A549 treated with AZD2906 at 1 μM for 4 hours (cell line): ENCODE measurements around the gene ZBTB7A. TPM values are rescaled to one million over a fixed set of nuclear protein-coding genes. Genes with fewer than 3 reads are reported as not detected.

Experiments
- total RNA-seq: library from RNA; stranded (reverse); fragments of 200-300 nt; extraction: Qiagen RNA extraction; gene quantifications from 5 replicates; pipeline ENCODE4 v1.2.3, GENCODE V29; 2022

Gene ZBTB7A
- total RNA-seq: 16.8 to 24.8 TPM (median 23.4 TPM) in 5 replicates

DNA sequence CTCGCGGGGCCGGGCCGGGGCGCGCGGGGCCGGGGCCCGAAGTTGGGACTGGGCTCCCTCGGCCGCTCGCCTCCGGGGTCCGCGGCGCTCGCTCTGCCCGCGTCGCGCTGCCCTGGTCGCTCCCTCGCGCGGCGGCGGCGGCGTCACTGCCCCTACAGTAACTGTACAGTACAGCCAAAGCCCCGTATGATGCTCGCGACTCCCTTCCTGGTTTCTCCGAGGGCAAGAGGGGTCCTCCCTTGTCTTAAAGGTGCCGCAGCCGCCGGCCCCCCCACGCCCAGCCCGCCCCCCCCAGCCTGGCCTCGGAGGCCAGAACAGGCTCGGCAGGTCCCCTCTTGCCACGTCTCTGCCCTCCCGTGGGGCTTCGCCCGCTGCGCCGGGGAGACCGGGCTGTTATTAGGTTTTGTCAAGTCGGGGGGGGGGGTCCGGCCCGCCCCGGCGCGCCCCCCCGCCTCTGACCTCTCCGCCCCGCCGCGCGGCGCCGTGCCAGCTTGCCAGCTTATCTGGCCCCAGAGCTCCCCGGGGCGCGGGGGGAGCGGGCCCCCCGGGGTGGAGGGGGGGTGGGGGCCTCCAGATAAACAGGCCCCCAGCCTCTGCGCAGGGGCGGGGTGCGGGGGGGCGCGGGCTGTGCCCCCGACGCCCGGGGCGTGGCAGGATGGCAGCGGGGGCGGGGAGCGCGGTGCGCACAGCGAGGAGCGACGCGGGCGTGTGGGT, at the start of gene ZBTB7A:
ZBTB7A (minus strand) TSS at position 218 of the 714 bp plus-strand sequence. CDS start 11,667 bp downstream, outside the sequence.

DNA sequence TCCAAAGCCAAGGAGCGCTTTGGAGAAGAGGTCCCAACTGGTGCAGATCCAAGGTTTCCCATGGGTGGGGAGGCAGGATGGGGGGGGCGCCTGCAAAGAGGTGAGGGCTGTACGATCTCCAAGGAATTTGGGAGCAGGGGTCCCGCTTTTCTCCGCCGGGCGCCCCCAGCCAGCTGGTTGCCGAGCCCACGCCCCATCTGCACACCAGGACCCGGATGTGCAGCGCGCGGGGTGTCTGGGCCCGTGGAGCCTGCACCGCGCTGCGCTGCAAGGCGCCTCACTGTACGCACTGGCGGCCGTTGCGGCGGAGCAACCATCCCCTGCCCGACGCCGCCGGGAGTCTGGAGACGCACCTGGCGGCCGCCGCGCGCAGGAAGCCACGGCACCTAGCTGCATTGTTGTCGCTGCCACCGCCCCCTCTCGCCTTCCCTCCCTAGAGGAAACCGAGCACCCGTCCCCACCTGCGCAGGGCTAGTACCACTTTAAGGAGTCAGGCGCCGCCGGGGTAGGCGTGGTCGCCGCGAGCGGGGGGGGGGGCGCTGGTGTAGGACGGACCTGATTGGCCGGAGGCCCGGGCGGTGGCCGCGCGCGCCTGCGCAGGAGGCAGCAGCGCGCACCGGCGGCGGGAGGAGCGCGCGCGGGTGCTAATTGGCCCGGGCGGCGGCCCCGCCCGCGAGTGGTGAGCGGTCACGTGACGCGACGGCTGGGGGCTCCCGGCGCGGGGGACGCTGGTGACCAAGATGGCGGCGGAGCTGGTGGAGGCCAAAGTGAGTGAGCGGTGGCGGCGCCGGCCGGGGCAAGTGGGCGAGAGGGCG, 59.5 kb downstream of the ZBTB7A start, which contains the start of gene PIAS4:
PIAS4 (plus strand) TSS at position 716 of the 815 bp plus-strand sequence; CDS start at position 741, 25 bp downstream.

Other genes starting within 250 kb of the ZBTB7A start
- 0.09 to 0.45 TPM (median 0.11 TPM) in 5 replicates for gene ZFR2, start 197.9 kb downstream of the ZBTB7A start, total RNA-seq
- gene ATCAY, start 186.2 kb downstream of the ZBTB7A start, total RNA-seq: 0.07 to 0.13 TPM (median 0.09 TPM) in 4 of 5 replicates, not detected in the other
- not detected in 5 replicates for gene NMRK2, start 133.8 kb downstream of the ZBTB7A start, total RNA-seq
- 44.3 to 47.3 TPM (median 45.1 TPM) in 5 replicates for gene DAPK3, start 95.8 kb downstream of the ZBTB7A start, total RNA-seq
- 919 to 1,074 TPM (median 1,044 TPM) in 5 replicates for gene EEF2, start 81.4 kb downstream of the ZBTB7A start, total RNA-seq
- gene PIAS4, start 59.2 kb downstream of the ZBTB7A start, total RNA-seq: 14.6 to 17.5 TPM (median 15.7 TPM) in 5 replicates
- gene MAP2K2, start 57.2 kb upstream of the ZBTB7A start, total RNA-seq: 120 to 196 TPM (median 177 TPM) in 5 replicates
- gene CREB3L3, start 86.7 kb upstream of the ZBTB7A start, total RNA-seq: 0.08 to 0.15 TPM (median 0.11 TPM) in 5 replicates
- gene SIRT6, start 115.7 kb upstream of the ZBTB7A start, total RNA-seq: 26.8 to 40.9 TPM (median 35.5 TPM) in 5 replicates
- gene ANKRD24, start 115.8 kb upstream of the ZBTB7A start, total RNA-seq: 0.17 to 0.29 TPM (median 0.24 TPM) in 5 replicates
- gene EBI3, start 162.6 kb upstream of the ZBTB7A start, total RNA-seq: 2.5 to 4.9 TPM (median 3.1 TPM) in 5 replicates
- gene YJU2, start 180.2 kb upstream of the ZBTB7A start, total RNA-seq: 18.3 to 21.8 TPM (median 20.1 TPM) in 5 replicates
- gene SHD, start 212.4 kb upstream of the ZBTB7A start, total RNA-seq: 0.12 to 0.17 TPM (median 0.15 TPM) in 3 of 5 replicates, not detected in the others
- not detected in 5 replicates for gene TMIGD2, start 235.5 kb upstream of the ZBTB7A start, total RNA-seq
- 8.0 to 9.1 TPM (median 8.3 TPM) in 5 replicates for gene FSD1, start 237.7 kb upstream of the ZBTB7A start, total RNA-seq